K562 (cell line): ENCODE data around the gene OOSP2. TPM values are rescaled to one million over a fixed set of nuclear protein-coding genes. Genes with fewer than 3 reads are reported as not detected.

Experiments used
- ATAC-seq: fragments of 200-7000 bp; cut with Tn5 transposase; 3 replicates; pipeline ENCODE4 v1.9.1; 2020; ENCODE audit warnings: moderate library complexity
- BruUV-seq: library from RNA; stranded (reverse); fragments of 400-500 nt; replicated peaks from 2 replicates; lab custom pipeline; 2021; lab: Mats Ljungman, UMichigan
- CTCF ChIA-PET: fragments of 300-600 bp; formaldehyde crosslinking; extraction: SDS; loops from one replicate; lab custom pipeline; 2021; ENCODE audit warnings: low intra/inter-chr PET ratio; lab: Yijun Ruan, JAX
- POLR2A ChIA-PET: fragments of 300-600, 350-650 bp; sonication (Branson Sonifier 250); formaldehyde crosslinking; extraction: SDS; loops from one replicate; lab custom pipeline; 2021; ENCODE audit warnings: antibody characterized with exemption, inconsistent platforms; lab: Yijun Ruan, JAX
- DNase-seq, 4 experiments: peaks; one replicate each; pipeline versions ENCODE4 v3.0.0 to v3.0.0-alpha.2; 2011 to 2018; ENCODE audit warnings: low spot score in 3 of 4, mixed read lengths in 3 of 4; ENCODE audit errors: extremely low read depth in 1 of 4
- FAIRE-seq: peaks from 2 replicates; lab custom pipeline; 2011; peaks lifted over from hg19 to GRCh38; lab: Jason Lieb, UNC
- H2AFZ ChIP-seq: 2 replicates; pipeline ENCODE4 v1.6.0; 2011; ENCODE audit warnings: low read depth, low read length, control low read depth, inconsistent platforms
- H3K27ac ChIP-seq: fragments of 200-600 bp; 3 replicates; pipeline ENCODE4 v1.8.0; 2011; ENCODE audit warnings: low read depth, mild to moderate bottlenecking, control low read depth, inconsistent platforms, low read length, moderate library complexity, mixed read lengths; ENCODE audit errors: extremely low read depth
- H3K27me3 ChIP-seq, 2 experiments: fragments of 300-600 bp in 1 of 2; 2 replicates in 1 of 2; 3 replicates in 1 of 2; pipeline versions ENCODE4 v1.6.0 to v1.8.0; 2011; ENCODE audit warnings: inconsistent platforms in 2 of 2, low read length in 2 of 2, mild to moderate bottlenecking in 1 of 2, mixed read lengths in 1 of 2, moderate library complexity in 1 of 2; ENCODE audit not compliant: control insufficient read depth in 2 of 2, insufficient read depth in 2 of 2
- H3K36me3 ChIP-seq: fragments of 300-600 bp; 3 replicates; pipeline ENCODE4 v1.8.0; 2011; ENCODE audit warnings: mild to moderate bottlenecking, low read length, inconsistent platforms; ENCODE audit not compliant: control insufficient read depth, insufficient read depth
- H3K4me1 ChIP-seq, 2 experiments: fragments of 200-600 bp in 1 of 2; replicated peaks in 1 of 2; 2 replicates in 1 of 2; 3 replicates in 1 of 2; pipeline versions ENCODE4 v1.5.1 to v1.8.0; 2011; ENCODE audit warnings: inconsistent platforms in 2 of 2, low read length in 2 of 2, mild to moderate bottlenecking in 1 of 2, mixed read lengths in 1 of 2, moderate library complexity in 1 of 2; ENCODE audit not compliant: control insufficient read depth in 2 of 2, insufficient read depth in 2 of 2
- H3K4me2 ChIP-seq: 2 replicates; pipeline ENCODE4 v1.6.1; 2011; ENCODE audit warnings: low read length, control low read depth, inconsistent platforms, mixed read lengths; ENCODE audit not compliant: insufficient read depth
- H3K4me3 ChIP-seq: fragments of 200-600 bp; sonication (generic), shearing (Covaris generic); 2 replicates; pipeline ENCODE4 v1.5.1; 2016; ENCODE audit warnings: control low read depth, inconsistent platforms
- H3K79me2 ChIP-seq: fragments of 200-600 bp; 3 replicates; pipeline ENCODE4 v1.8.0; 2011; ENCODE audit warnings: low read length, inconsistent platforms; ENCODE audit not compliant: control insufficient read depth, insufficient read depth
- H3K9ac ChIP-seq, 2 experiments: 2 replicates each; pipeline versions ENCODE4 v1.6.0 to v1.6.1; 2011; ENCODE audit warnings: low read depth in 2 of 2, low read length in 2 of 2, control low read depth in 1 of 2, inconsistent platforms in 1 of 2, mild to moderate bottlenecking in 1 of 2, mixed read lengths in 1 of 2; ENCODE audit not compliant: insufficient read depth in 1 of 2
- H3K9me1 ChIP-seq: one replicate; pipeline ENCODE4 v1.6.0; 2011; ENCODE audit warnings: inconsistent platforms, mild to moderate bottlenecking, low read length, moderate library complexity; ENCODE audit not compliant: control insufficient read depth, insufficient read depth
- H3K9me3 ChIP-seq: replicated peaks from 2 replicates; pipeline ENCODE4 v1.5.1; 2011; ENCODE audit warnings: low read depth, low read length, inconsistent platforms; ENCODE audit not compliant: control insufficient read depth, insufficient read depth
- H4K20me1 ChIP-seq: replicated peaks from 2 replicates; pipeline ENCODE4 v1.6.1; 2011; ENCODE audit warnings: low read length, inconsistent platforms, mixed read lengths; ENCODE audit not compliant: control insufficient read depth, insufficient read depth
- C11orf30 ChIP-seq: fragments of 450-650 bp; IDR thresholded peaks from 2 replicates; pipeline ENCODE4 v1.6.1; 2016; ENCODE audit warnings: low read depth, mild to moderate bottlenecking
- CGGBP1 ChIP-seq: fragments of 250-450 bp; sonication (Bioruptor Pico); IDR thresholded peaks from 2 replicates; pipeline ENCODE4 v1.9.0; 2021; ENCODE audit warnings: mild to moderate bottlenecking
- CHAMP1 ChIP-seq: fragments of 450-650 bp; IDR thresholded peaks from 2 replicates; pipeline ENCODE4 v1.6.1; 2016; ENCODE audit warnings: mild to moderate bottlenecking
- E2F4 ChIP-seq: sonication (generic); formaldehyde crosslinking; IDR thresholded peaks from 2 replicates; pipeline ENCODE4 v1.8.0; 2022; ENCODE audit warnings: mild to moderate bottlenecking, low read depth, missing genetic modification reagents
- EWSR1 ChIP-seq: fragments of 450-650 bp; IDR thresholded peaks from 2 replicates; pipeline ENCODE4 v1.6.1; 2018; ENCODE audit warnings: borderline replicate concordance, mild to moderate bottlenecking, low read depth, moderate library complexity; ENCODE audit not compliant: partially characterized antibody
- HDAC2 ChIP-seq: fragments of 450-650 bp; IDR thresholded peaks from 2 replicates; pipeline ENCODE4 v1.6.1; 2016; ENCODE audit warnings: mild to moderate bottlenecking
- HOMEZ ChIP-seq: fragments of 250-450 bp; sonication (Bioruptor Pico); IDR thresholded peaks from 2 replicates; pipeline ENCODE4 v1.4.0; 2020; ENCODE audit warnings: mild to moderate bottlenecking, moderate library complexity
- KLF6 ChIP-seq: fragments of 250-450 bp; sonication (Bioruptor Pico); IDR thresholded peaks from 2 replicates; pipeline ENCODE4 v1.4.0; 2020; ENCODE audit warnings: mild to moderate bottlenecking, moderate library complexity, borderline replicate concordance
- RCOR1 ChIP-seq, 2 experiments: IDR thresholded peaks; 2 replicates each; pipeline ENCODE4 v1.6.1; 2012; ENCODE audit warnings: low read depth in 2 of 2, low read length in 2 of 2, borderline replicate concordance in 1 of 2, improper control_type of control experiment in 1 of 2
- SMARCC2 ChIP-seq: fragments of 450-650 bp; IDR thresholded peaks from 2 replicates; pipeline ENCODE4 v1.6.1; 2017; ENCODE audit warnings: antibody characterized with exemption, moderate library complexity, mild to moderate bottlenecking, low read depth
- ZNF175 ChIP-seq: fragments of 200-800 bp; sonication (Bioruptor generic); IDR thresholded peaks from 2 replicates; pipeline ENCODE4 v1.6.1; 2016; ENCODE audit warnings: low read depth, mild to moderate bottlenecking, missing genetic modification characterization, missing compliant biosample characterization
- ZNF41 ChIP-seq: fragments of 250-450 bp; sonication (Bioruptor Pico); conservative IDR thresholded peaks from 2 replicates; pipeline ENCODE4 v1.4.0; 2020; ENCODE audit warnings: mild to moderate bottlenecking
- ZNF561 ChIP-seq: fragments of 450-650 bp; formaldehyde crosslinking; conservative IDR thresholded peaks from 2 replicates; pipeline ENCODE4 v1.4.0; 2020; ENCODE audit warnings: mild to moderate bottlenecking, moderate library complexity
- WGBS: fragments of 100-300 bp; shearing (Covaris generic); methylation state at CpG from one replicate; pipeline ENCODE4 v1.1.6; 2016; ENCODE audit warnings: low coverage, mixed read lengths; ENCODE audit not compliant: insufficient coverage; ENCODE audit errors: missing lambda C conversion rate; 5-methylcytosine and 5-hydroxymethylcytosine counted together
- in situ Hi-C: fragments of 300-500 bp; cut with MboI; formaldehyde crosslinking; loops from 4 replicates; pipeline ENCODE4 v1.15.0; 2018; ENCODE audit warnings: inconsistent platforms, mixed read lengths
- intact Hi-C: fragments of 100-400 bp; cut with micrococcal nuclease; formaldehyde crosslinking; loops from 2 replicates; pipeline ENCODE4 v1.14.2; 2022
- polyA plus RNA-seq, 8 experiments: library from polyadenylated mRNA; depleted of rRNA in 4 of 8; stranded (reverse) in 5 of 8; unstranded in 3 of 8; fragments of >200 nt; fragmentation: Nextera tagmentation in 2 of 8; fragmentation: Illumina TruSeq in 1 of 8; extraction: Ambion mirVana in 2 of 8; extraction: Trizol in 1 of 8; gene quantifications; 2 replicates each; pipeline versions ENCODE4 v1.2.1 to v1.2.3, GENCODE V29; 2011 to 2014; ENCODE audit warnings: inconsistent platforms in 1 of 8, missing spikeins in 1 of 8
- total RNA-seq, 7 experiments: library from RNA; depleted of rRNA in 6 of 7; stranded (reverse); fragments of >200 nt in 6 of 7; fragmentation: Illumina TruSeq in 2 of 7; extraction: Trizol in 2 of 7; gene quantifications; 2 replicates each; pipeline versions ENCODE4 v1.2.1 to v1.2.3, GENCODE V29; 2011 to 2021; ENCODE audit warnings: low replicate concordance in 1 of 7

OOSP2 gene
- total and polyA plus RNA-seq, 9 of the 15 experiments (the other 6 are each of a cell fraction or from before 2014, with no cell fraction given) = 0.14 to 1.5 (median 0.32) TPM; not detected in 4

GRCh38 chr11:60029015-60029632 lies 11.1 kb upstream of the OOSP2 start:
- Histone ChIP-seq H3K36me3 (no peaks in the 10 kb centered on the region), H2AFZ (peak overlapping the region; percentile 38; the same call in 1 of the 2 replicates), H4K20me1 (no peaks in the 10 kb centered on the region), H3K79me2 (no peaks in the 10 kb centered on the region), H3K4me2 (no peak overlapping the region), H3K4me1 (no peaks in the 10 kb centered on the region), H3K9me3 (no peaks in the 10 kb centered on the region), H3K9me1 (no peaks in the 10 kb centered on the region), H3K4me3 (no peak overlapping the region), H3K9ac (no peak overlapping the region), H3K27me3 (no peaks in the 10 kb centered on the region), H3K27ac (no peak overlapping the region)
- no peak for DNase-seq
- no peak for FAIRE-seq
- WGBS = 26% methylated on average over 3 of the region's 3 CpGs
- no peak for TF ChIP-seq EWSR1
- no peak for TF ChIP-seq HDAC2
- no peak for TF ChIP-seq ZNF175 (CRISPR knock-in tag)
- TF ChIP-seq ZNF561 (CRISPR knock-in tag) = no peak
- TF ChIP-seq E2F4 = no peak
- TF ChIP-seq RCOR1 (IDR thresholded peaks at IDR 0.05; ENCODE audit: borderline replicate concordance in 1 of 2, low read depth in 2 of 2, low read length in 2 of 2) = no peak
- no peak for TF ChIP-seq C11orf30
- no peak for TF ChIP-seq CGGBP1
- TF ChIP-seq CHAMP1 = no peak
- no peak for TF ChIP-seq SMARCC2
- TF ChIP-seq ZNF41 (CRISPR knock-in tag) = no peak
- TF ChIP-seq KLF6 = no peak
- no peak for TF ChIP-seq HOMEZ
- intact Hi-C loops = no loop called here
- BruUV-seq = no TSS peak
- in situ Hi-C loops = no loop called here
- CTCF ChIA-PET = no interaction called here
- ATAC-seq = no peak
- POLR2A ChIA-PET = no interaction called here
